ENCODE data around the gene ZNRF1.
A peak's percentile ranks its signal among the peaks of the same experiment; 100 is the strongest.
"Not testable (repeated sequence)": the region's sequence is repeated elsewhere in the genome, so short reads cannot be mapped to it uniquely, and the experiment has no call there.

The ZNRF1 gene

DNA sequence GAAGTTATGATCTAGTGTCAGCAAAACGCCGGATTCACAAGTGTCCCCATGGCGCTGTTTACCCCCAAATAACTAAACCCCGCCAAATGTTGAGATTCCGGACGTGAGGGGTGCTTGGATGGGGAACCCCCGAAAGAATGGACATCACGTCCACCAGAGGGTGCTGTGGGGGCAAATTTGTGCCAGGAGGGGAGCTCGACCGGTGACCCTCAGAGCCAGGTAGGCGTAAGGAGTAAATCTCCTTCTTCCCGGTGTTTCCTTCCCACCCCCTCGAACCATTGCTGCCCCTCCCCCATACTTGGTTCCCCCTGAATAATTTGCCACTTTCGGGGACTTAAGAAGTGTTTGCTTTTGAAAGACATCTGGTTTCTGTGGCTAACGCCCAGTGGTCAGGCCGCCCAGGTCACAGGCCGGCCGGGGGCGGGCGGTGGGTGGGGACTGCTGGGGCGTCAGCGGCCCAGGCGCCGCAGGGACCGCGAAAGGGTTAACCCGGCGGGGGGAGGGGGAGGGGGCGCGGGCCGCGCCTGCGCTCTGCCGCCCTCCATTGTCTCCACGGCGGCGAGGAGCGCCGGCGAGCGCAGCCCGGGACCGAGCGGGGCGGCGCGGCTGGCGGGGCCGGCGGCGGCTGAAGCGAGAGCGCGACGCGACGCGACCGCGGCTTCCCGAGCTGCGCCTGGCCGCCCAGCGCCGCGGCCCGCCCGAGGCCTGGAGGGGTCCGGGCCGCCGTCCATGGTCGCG, at the start of gene ZNRF1:
Gene ZNRF1 (plus strand): TSS at position 544 of the 738 bp plus-strand sequence. CDS start 648 bp downstream, outside the sequence.
- peak in 1 of 2 experiments; percentile 5 for DNase-seq

GRCh38 chr16:74949309-74949708, 49.5 kb upstream of the ZNRF1 start:
- DNase-seq: no peak

DNA sequence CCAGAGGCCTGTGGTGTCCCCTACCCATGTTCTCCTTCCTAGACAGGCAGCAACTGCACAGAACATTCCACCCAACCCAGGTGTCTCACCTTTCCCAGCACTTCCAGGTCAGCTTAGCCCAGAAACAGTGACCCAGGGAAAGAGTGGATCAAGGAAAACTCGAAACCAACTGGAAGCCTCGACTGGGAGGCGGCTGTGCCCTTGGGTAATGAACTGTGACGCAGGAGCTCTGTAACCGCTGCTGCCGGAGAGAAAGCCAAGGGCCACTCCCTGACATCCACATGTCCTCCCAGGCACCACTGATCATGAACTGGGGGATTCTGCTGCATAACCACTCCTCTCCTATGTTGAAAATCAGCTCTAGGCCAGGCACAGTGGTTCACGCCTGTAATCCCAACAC, 48.3 kb upstream of the ZNRF1 start:
- no peak for DNase-seq

DNA sequence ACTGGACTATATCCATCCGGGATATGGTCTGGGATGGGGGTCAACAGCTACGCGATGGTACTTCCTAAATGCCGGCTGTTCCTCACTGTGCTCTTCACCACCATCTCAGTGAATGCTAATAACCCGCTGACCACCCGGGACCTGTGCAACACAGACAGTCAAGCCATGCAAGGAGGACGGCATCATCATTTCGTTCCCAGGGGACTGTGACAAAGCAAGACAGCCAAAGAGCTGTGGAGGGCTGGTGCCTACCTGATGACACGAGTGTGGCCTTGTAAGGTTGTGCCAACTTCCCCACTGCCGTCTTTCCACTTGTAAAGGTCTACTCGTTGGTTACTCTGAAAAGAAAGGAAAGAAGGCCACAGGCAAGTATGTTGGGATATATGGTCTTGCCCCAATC, 47.6 kb upstream of the ZNRF1 start:
- DNase-seq: no peak

- DNase-seq: no peak
Measured at GRCh38 chr16:74951681-74952080, 47.1 kb upstream of the ZNRF1 start.

GRCh38 chr16:74954763-74955162, 44.1 kb upstream of the ZNRF1 start:
- no peak for DNase-seq

DNA sequence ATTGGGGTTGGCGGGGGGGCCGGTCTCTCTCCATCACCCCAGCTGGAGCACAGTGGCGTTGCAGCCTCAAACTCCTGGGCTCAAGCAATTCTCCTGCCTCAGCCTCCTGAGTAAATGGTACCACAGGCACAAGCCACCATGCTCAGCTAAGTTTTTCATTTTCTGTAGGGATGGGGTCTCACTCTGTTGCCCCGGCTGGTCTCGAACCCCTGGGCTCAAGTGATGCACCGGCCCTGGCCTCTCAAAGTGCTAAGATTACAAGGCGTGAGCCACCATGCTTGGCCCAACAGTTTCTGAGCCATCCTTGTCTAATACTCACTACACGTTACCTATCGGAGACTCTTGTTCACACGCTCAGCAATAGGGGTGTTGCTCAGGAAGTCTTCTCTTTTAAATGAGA, 25.5 kb upstream of the ZNRF1 start:
- no peak for DNase-seq

DNA sequence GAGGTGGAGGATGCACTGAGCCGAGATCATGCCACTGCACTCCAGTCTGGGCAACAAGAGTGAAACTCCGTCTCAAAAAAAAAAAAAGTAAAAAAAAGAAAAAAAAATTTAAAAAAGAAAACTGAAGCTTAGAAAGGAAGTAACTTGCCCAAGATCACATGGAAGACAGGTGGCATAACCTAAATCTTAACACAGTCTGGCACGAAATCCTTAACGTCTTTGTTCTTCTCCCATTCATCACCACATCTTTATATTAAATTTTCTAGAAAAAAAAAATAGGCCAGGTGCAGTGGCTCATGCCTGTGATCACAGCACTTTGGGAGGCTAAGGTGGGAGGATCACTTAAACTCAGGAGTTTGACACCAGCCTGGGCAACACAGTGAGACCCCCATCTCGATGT, 23.2 kb upstream of the ZNRF1 start:
- DNase-seq: no peak

DNA sequence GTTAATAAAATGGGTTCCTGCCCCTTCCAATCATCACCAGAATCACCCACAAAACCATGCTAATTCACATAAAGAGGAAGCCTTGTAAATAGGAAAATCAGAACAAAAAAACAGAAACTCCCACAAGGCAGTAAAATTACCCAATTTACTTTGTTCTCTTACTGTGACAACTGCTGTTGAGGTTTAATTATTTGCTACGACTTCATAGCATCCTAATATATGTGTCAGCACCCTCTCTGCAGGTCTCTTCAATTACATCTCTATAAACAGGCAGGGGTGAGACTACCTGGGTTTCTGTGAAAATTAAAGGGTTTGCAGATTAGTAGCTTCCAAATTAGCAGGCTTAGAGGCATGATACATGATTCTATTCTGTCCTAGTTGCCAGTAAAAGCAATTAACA, 16.6 kb upstream of the ZNRF1 start:
- no peak for DNase-seq

GRCh38 chr16:74984194-74984528, 14.7 kb upstream of the ZNRF1 start:
- no peak for DNase-seq

DNA sequence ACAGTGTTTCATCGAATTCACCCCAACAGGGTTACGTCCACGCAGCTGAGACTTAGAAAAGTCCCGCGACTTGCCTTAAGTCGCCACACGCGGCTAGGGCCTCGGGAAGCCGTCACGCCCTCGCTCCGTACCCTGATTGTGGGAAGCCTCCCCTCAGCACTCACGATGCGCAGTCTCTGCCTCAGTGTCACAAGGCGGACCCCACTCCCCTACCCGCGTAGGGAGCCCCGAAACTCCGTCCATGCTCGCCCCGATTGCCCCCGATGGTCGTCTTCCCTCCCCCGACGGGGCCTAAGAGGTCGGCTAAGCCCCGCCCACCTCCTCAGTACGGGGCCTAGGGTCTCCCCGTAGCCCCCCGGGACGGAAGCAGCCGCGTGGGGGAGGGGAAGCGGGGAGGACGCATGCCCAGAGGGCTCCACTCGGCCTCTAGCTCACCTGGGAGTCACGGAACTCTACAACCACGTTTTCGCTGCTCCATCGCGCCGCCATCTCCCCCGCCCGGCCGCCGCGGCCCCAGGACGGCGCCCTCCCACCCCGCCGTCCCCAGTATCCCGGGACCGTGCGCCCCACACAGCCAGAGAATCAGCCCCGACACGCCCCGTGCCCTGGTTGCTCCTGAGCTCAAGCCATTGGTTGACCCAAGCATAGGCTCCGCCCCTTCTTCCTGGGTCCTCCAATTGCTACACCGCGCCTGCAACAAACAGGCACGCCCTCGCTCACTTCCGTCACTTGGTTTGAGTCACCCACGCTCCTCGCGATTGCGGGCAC, 14.1 kb upstream of the ZNRF1 start, which contains the start of gene WDR59:
Gene WDR59 (minus strand): TSS at position 595 of the 768 bp plus-strand sequence. CDS start 106 bp downstream, at position 489.
- peak; percentile 98 for DNase-seq

- no peak for DNase-seq
Measured at GRCh38 chr16:74987027-74987681, 11.7 kb upstream of the ZNRF1 start.

DNA sequence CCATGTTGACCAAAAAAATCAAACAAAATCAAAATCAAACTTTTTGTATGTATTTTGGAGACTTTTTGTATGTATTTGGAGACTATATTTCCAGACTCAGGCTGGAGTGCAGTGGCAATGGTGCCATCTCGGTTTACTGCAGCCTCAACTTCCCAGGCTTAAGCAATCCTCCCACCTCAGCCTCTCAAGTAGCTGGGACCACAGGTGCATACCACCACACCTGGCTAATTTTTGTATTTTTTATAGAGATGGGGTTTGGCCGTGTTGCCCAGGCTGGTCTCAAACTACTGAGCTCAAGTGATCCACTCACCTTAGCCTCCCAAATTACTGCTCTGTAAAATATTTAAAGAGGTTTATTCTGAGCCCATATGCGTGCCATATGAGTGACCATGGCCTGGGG, 9.0 kb upstream of the ZNRF1 start:
- not testable (repeated sequence) for DNase-seq

- DNase-seq: no peak
Measured at GRCh38 chr16:74990832-74991231, 8.0 kb upstream of the ZNRF1 start.

- DNase-seq: no peak
Measured at GRCh38 chr16:74991268-74991592, 7.6 kb upstream of the ZNRF1 start.

DNA sequence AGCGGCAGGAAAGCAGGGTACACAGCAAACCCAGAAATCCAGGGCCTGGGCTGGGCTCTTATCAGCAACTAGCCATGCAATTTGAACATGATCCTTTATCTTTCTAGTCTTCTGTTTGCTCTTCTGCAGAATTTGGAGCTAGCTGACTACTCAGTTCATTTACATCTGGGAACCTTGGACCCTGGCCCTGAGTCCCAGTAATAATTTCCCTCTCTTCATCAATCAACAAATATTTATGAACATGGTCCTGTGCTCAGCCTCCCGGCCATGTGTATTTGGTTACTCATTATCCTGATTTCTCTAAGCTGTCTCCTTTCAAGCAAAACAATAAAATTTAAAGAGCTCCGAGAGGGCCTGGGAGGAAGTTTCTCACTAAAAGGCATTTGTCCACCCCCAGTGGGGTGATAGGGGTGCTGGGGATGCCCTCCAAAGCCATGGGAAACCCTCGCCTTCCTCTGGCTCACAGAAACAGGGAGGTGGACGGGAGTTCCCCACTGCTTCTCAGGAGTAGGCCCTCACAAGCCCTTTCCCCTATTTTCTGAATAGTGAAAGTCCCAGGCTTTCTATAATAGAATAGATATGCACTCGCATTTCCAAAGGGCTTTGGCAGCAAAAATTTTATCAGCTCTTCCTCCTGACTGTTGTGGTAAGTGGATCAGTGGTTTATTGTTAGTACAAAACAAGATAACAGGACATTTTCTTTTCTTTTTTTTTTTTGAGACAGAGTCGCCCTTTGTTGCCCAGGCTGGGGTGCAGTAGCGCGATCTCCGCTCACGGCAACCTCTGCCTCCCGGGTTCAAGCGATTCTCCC, 7.0 kb upstream of the ZNRF1 start:
- DNase-seq: no peak

- no peak for DNase-seq
Measured at GRCh38 chr16:74995986-74996385, 2.8 kb upstream of the ZNRF1 start.

- no peak for DNase-seq
Measured at GRCh38 chr16:74997042-74997491, 1.8 kb upstream of the ZNRF1 start.

- no peak for DNase-seq
Measured at GRCh38 chr16:74999219-74999608, 390 bp downstream of the ZNRF1 start.

DNA sequence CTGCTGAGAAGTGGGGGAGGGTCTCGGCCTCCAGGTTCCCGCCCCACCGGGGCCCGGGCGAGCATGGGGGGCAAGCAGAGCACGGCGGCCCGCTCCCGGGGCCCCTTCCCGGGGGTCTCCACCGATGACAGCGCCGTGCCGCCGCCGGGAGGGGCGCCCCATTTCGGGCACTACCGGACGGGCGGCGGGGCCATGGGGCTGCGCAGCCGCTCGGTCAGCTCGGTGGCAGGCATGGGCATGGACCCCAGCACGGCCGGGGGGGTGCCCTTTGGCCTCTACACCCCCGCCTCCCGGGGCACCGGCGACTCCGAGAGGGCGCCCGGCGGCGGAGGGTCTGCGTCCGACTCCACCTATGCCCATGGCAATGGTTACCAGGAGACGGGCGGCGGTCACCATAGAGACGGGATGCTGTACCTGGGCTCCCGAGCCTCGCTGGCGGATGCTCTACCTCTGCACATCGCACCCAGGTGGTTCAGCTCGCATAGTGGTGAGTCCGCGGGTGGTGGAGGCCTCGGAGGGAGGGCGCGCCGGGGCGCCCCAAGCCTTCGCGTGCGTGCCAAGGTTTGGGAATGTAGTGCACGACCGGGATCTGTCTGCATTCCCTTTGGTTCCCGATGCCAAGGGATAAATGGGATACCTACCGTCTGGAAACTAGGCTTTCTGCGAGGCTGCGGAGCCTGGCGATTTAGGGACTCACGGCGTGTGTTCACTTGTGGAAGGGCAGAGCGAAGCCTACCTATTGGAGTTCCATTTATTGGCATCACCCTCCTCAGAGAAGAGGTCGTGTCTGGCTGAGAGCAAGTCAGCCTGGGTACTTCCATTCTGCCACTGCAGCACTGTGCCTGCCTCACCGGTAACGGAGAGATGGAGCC, 1.0 kb downstream of the ZNRF1 start:
- no peak for DNase-seq

DNA sequence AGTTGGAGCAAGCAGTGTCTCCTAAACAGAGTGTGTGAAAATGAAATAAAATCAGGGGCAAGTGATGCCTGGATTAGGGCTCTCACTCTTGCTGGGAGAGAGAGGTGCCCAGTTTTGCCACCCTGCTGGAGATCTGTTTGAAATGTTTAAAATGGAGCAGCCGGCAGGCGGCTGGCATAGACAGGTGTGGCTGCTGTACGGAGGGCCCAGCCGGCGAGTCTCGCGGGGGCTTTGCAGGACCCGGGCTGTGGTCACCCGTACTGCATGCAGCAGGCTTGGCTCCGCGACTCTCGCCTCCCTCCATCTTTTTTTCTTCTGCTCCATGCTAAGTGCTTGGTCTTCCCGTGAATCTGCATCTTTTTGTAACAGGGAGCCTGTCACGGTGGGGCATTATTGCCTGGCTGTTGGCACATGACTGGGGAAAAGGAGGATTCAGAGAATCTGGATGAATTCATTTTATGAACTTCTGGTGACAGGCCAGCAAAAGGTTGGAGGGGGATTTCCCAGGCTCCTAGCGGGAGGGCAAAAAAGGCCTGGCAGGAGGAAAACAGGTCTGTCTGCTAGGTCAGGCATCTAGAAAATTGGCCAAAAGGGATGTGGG, 1.8 kb downstream of the ZNRF1 start:
- no peak for DNase-seq

DNA sequence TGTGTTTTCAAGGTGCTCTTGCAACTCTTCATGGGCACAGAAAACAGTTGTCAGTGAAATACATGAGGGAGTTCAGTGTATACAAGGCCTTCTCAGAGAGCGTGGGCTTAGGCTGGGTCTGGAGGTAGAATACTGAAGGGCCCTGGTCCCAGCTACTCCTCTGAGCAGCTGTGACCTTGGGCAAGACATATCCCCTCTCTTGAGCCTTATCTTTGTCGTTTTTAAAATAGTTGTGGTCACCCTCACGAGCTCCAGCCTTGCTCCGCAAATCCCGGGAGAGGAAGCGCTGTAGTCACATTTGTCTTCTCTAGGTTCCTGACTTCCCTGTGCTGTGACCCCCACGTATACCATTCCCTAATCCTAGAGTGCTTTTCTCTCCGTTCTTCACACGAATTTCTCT, 3.6 kb downstream of the ZNRF1 start:
- DNase-seq: no peak
